GM12878 (cell line): Measurements from ENCODE around the gene CSNK1G1. TPM values are rescaled to one million over a fixed set of nuclear protein-coding genes. Genes with fewer than 3 reads are reported as not detected.

Experiments
- ATAC-seq: fragments of 200-7000 bp; cut with Tn5 transposase; 3 replicates; pipeline ENCODE4 v1.9.1; 2020; ENCODE audit warnings: mild to moderate bottlenecking, moderate library complexity
- BruUV-seq: library from RNA; stranded (reverse); fragments of 400-500 nt; replicated peaks from 2 replicates; lab custom pipeline; 2021; lab: Mats Ljungman, UMichigan
- CTCF ChIA-PET: fragments of 300-600 bp; sonication (Branson Sonifier 250); formaldehyde crosslinking; extraction: SDS; loops from one replicate; lab custom pipeline; 2021; ENCODE audit warnings: inconsistent platforms; lab: Yijun Ruan, JAX
- POLR2A ChIA-PET: fragments of 350-600 bp; formaldehyde crosslinking; extraction: SDS; loops from one replicate; lab custom pipeline; 2021; ENCODE audit warnings: inconsistent platforms; lab: Charles Lee
- RAD21 ChIA-PET: fragments of 300-600 bp; sonication (Branson Sonifier 250); formaldehyde crosslinking; loops from one replicate; lab custom pipeline; 2023; ENCODE audit warnings: antibody characterized with exemption; ENCODE audit not compliant: unreplicated experiment; lab: Charles Lee
- SMC1A ChIA-PET: fragments of 300-600 bp; sonication (Branson Sonifier 250); formaldehyde crosslinking; loops from one replicate; lab custom pipeline; 2023; ENCODE audit not compliant: unreplicated experiment, uncharacterized antibody; lab: Charles Lee
- DNase-seq: peaks from one replicate; pipeline ENCODE4 v3.0.0-alpha.2; 2011; ENCODE audit warnings: low read depth, low spot score
- FAIRE-seq: peaks from 3 replicates; lab custom pipeline; 2011; peaks lifted over from hg19 to GRCh38; lab: Jason Lieb, UNC
- H2AFZ ChIP-seq: 2 replicates; pipeline ENCODE4 v1.6.0; 2011; ENCODE audit warnings: low read depth, low read length, control low read depth; ENCODE audit not compliant: control insufficient read depth
- H3K27ac ChIP-seq: 2 replicates; pipeline ENCODE4 v1.5.1; 2011; ENCODE audit warnings: control low read depth; ENCODE audit not compliant: control insufficient read depth, insufficient read depth
- H3K27me3 ChIP-seq, 2 experiments: replicated peaks in 1 of 2; 2 replicates each; pipeline versions ENCODE4 v1.6.0 to v1.6.1; 2011; ENCODE audit warnings: low read length in 1 of 2; ENCODE audit not compliant: control insufficient read depth in 2 of 2, insufficient read depth in 2 of 2
- H3K36me3 ChIP-seq, 2 experiments: 2 replicates each; pipeline ENCODE4 v1.5.1; 2011; ENCODE audit warnings: low read length in 1 of 2; ENCODE audit not compliant: control insufficient read depth in 2 of 2, insufficient read depth in 2 of 2
- H3K4me1 ChIP-seq: 2 replicates; pipeline ENCODE4 v1.6.1; 2011; ENCODE audit warnings: mild to moderate bottlenecking, low read length, moderate library complexity, mixed read lengths; ENCODE audit not compliant: control insufficient read depth, insufficient read depth
- H3K4me2 ChIP-seq: 2 replicates; pipeline ENCODE4 v1.6.0; 2011; ENCODE audit warnings: control low read depth; ENCODE audit not compliant: control insufficient read depth, insufficient read depth
- H3K4me3 ChIP-seq: fragments of 200-600 bp; sonication (generic); 2 replicates; pipeline ENCODE4 v1.5.1; 2016
- H3K79me2 ChIP-seq: 2 replicates; pipeline ENCODE4 v1.6.0; 2011; ENCODE audit warnings: low read length; ENCODE audit not compliant: control insufficient read depth, insufficient read depth
- H3K9ac ChIP-seq: 2 replicates; pipeline ENCODE4 v1.8.0; 2011; ENCODE audit warnings: low read length, control low read depth, mixed read lengths; ENCODE audit not compliant: control insufficient read depth, insufficient read depth
- H3K9me3 ChIP-seq: replicated peaks from 3 replicates; pipeline ENCODE4 v1.5.1; 2011; ENCODE audit warnings: mild to moderate bottlenecking, low read length; ENCODE audit not compliant: control insufficient read depth, insufficient read depth
- H4K20me1 ChIP-seq: 2 replicates; pipeline ENCODE4 v1.6.0; 2011; ENCODE audit not compliant: control insufficient read depth, insufficient read depth
- BCL11A ChIP-seq: IDR thresholded peaks from 2 replicates; pipeline ENCODE4 v1.6.1; 2011; ENCODE audit warnings: low read depth, low read length
- CREB1 ChIP-seq: IDR thresholded peaks from 2 replicates; pipeline ENCODE4 v1.6.1; 2012; ENCODE audit warnings: low read depth, mild to moderate bottlenecking, inconsistent platforms
- HCFC1 ChIP-seq: fragments of 150-350 bp; IDR thresholded peaks from 2 replicates; pipeline ENCODE4 v1.6.1; 2014; ENCODE audit warnings: low read length
- KAT2A ChIP-seq: conservative IDR thresholded peaks from 2 replicates; pipeline ENCODE4 v1.6.1; 2011; ENCODE audit warnings: low read depth, low read length; ENCODE audit not compliant: control insufficient read depth
- MTA3 ChIP-seq: IDR thresholded peaks from 2 replicates; pipeline ENCODE4 v1.6.1; 2012; ENCODE audit warnings: low read length, inconsistent platforms, borderline replicate concordance
- MXI1 ChIP-seq: fragments of 150-350 bp; IDR thresholded peaks from 2 replicates; pipeline ENCODE4 v1.6.1; 2011; ENCODE audit warnings: low read depth, mild to moderate bottlenecking, inconsistent platforms, low read length, improper control_type of control experiment
- NFYA ChIP-seq: IDR thresholded peaks from 2 replicates; pipeline ENCODE4 v1.6.1; 2011; ENCODE audit warnings: low read depth, mild to moderate bottlenecking, low read length, improper control_type of control experiment, borderline replicate concordance
- RAD51 ChIP-seq: fragments of 450-650 bp; IDR thresholded peaks from 2 replicates; pipeline ENCODE4 v1.6.1; 2016; ENCODE audit warnings: moderate library complexity, mild to moderate bottlenecking, inconsistent platforms
- TCF3 ChIP-seq: IDR thresholded peaks from 2 replicates; pipeline ENCODE4 v1.6.1; 2012; ENCODE audit warnings: low read depth, mild to moderate bottlenecking, low read length, borderline replicate concordance; ENCODE audit not compliant: insufficient read depth
- WGBS: methylation state at CpG from one replicate; pipeline ENCODE4 v1.1.6; 2016; ENCODE audit warnings: low lambda C conversion rate; ENCODE audit not compliant: insufficient replicate concordance, insufficient coverage; ENCODE audit errors: missing lambda C conversion rate; 5-methylcytosine and 5-hydroxymethylcytosine counted together
- in situ Hi-C: fragments of 300-500 bp; cut with MboI; formaldehyde crosslinking; loops from 9 replicates; pipeline ENCODE4 v1.14.3; 2018; ENCODE audit warnings: mixed read lengths
- intact Hi-C: fragments of 100-400 bp; cut with micrococcal nuclease; formaldehyde crosslinking; loops from one replicate; pipeline ENCODE4 v1.14.2; 2022; ENCODE audit not compliant: unreplicated experiment
- polyA plus RNA-seq, 11 experiments: library from polyadenylated mRNA; depleted of rRNA in 4 of 11; unstranded in 6 of 11; stranded (reverse) in 5 of 11; fragments of >200 nt; fragmentation: Nextera tagmentation in 4 of 11; fragmentation: Illumina TruSeq in 1 of 11; extraction: Ambion mirVana in 4 of 11; extraction: Trizol in 1 of 11; gene quantifications; 1 replicate in 1 of 11; 2 replicates in 10 of 11; pipeline versions ENCODE4 v1.2.1 to v1.2.3, GENCODE V29; 2011 to 2016; ENCODE audit warnings: inconsistent platforms in 2 of 11, missing spikeins in 2 of 11, low read depth in 1 of 11
- total RNA-seq, 4 experiments: library from RNA; depleted of rRNA in 3 of 4; stranded (reverse); fragments of >200 nt in 3 of 4; fragmentation: Illumina TruSeq in 1 of 4; extraction: Trizol in 1 of 4; gene quantifications; 2 replicates each; pipeline versions ENCODE4 v1.2.1 to v1.2.3, GENCODE V29; 2013 to 2021
- TF ChIP-seq, protein P1 (sequence below): IDR thresholded peaks from 2 replicates; pipeline ENCODE4 v1.6.1; 2012; ENCODE audit warnings: improper control_type of control experiment, low read depth, low read length; ENCODE audit not compliant: insufficient replicate concordance
- TF ChIP-seq, protein P2 (sequence below): IDR thresholded peaks from 2 replicates; pipeline ENCODE4 v1.6.1; 2012; ENCODE audit warnings: low read depth, low read length, improper control_type of control experiment
- TF ChIP-seq, protein P3 (sequence below): fragments of 450-650 bp; IDR thresholded peaks from 2 replicates; pipeline ENCODE4 v1.6.1; 2017; ENCODE audit warnings: mild to moderate bottlenecking, moderate library complexity

CSNK1G1 gene
- total and polyA plus RNA-seq, 10 of the 15 experiments (the other 5 are each of a cell fraction or from before 2014, with no cell fraction given) = 6.1 to 23.4 (median 15.3) TPM

DNA sequence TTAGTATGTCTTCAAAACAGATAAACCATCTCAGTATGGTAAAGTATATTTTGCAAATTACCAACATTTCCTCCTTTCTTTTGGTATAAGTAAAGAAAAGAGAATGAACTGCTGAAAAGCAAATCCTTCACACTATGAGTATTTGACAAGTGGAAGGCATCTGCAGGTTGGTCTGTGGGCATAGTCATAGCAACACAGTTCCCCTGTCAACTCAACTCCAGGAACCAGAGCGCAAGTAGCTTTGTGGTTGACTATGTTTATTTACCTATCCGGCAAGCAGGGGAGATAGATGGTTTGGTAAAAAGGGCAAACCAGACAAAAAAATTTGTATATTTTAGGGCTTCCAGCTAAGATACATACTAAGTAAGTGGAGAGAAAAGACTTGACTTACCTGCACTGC lies 104.9 kb downstream of the CSNK1G1 start:
- H3K36me3 ChIP-seq = no peaks in the 10 kb centered on the region; a peak in 1 of 4 replicates
- H3K4me3 ChIP-seq = no peak overlapping the region
- H2AFZ ChIP-seq = no peak overlapping the region
- no peaks in the 10 kb centered on the region for H3K79me2 ChIP-seq
- no peaks in the 10 kb centered on the region for H3K9me3 ChIP-seq
- TF ChIP-seq, protein P1, sequence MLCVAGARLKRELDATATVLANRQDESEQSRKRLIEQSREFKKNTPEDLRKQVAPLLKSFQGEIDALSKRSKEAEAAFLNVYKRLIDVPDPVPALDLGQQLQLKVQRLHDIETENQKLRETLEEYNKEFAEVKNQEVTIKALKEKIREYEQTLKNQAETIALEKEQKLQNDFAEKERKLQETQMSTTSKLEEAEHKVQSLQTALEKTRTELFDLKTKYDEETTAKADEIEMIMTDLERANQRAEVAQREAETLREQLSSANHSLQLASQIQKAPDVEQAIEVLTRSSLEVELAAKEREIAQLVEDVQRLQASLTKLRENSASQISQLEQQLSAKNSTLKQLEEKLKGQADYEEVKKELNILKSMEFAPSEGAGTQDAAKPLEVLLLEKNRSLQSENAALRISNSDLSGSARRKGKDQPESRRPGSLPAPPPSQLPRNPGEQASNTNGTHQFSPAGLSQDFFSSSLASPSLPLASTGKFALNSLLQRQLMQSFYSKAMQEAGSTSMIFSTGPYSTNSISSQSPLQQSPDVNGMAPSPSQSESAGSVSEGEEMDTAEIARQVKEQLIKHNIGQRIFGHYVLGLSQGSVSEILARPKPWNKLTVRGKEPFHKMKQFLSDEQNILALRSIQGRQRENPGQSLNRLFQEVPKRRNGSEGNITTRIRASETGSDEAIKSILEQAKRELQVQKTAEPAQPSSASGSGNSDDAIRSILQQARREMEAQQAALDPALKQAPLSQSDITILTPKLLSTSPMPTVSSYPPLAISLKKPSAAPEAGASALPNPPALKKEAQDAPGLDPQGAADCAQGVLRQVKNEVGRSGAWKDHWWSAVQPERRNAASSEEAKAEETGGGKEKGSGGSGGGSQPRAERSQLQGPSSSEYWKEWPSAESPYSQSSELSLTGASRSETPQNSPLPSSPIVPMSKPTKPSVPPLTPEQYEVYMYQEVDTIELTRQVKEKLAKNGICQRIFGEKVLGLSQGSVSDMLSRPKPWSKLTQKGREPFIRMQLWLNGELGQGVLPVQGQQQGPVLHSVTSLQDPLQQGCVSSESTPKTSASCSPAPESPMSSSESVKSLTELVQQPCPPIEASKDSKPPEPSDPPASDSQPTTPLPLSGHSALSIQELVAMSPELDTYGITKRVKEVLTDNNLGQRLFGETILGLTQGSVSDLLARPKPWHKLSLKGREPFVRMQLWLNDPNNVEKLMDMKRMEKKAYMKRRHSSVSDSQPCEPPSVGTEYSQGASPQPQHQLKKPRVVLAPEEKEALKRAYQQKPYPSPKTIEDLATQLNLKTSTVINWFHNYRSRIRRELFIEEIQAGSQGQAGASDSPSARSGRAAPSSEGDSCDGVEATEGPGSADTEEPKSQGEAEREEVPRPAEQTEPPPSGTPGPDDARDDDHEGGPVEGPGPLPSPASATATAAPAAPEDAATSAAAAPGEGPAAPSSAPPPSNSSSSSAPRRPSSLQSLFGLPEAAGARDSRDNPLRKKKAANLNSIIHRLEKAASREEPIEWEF = no peak
- TF ChIP-seq MTA3 (no peak), CREB1 (no peak), TCF3 (no peak), HCFC1 (no peak), MXI1 (no peak), NFYA (no peak), BCL11A (no peak), RAD51 (no peak), KAT2A (no peak)
- TF ChIP-seq, protein P2, sequence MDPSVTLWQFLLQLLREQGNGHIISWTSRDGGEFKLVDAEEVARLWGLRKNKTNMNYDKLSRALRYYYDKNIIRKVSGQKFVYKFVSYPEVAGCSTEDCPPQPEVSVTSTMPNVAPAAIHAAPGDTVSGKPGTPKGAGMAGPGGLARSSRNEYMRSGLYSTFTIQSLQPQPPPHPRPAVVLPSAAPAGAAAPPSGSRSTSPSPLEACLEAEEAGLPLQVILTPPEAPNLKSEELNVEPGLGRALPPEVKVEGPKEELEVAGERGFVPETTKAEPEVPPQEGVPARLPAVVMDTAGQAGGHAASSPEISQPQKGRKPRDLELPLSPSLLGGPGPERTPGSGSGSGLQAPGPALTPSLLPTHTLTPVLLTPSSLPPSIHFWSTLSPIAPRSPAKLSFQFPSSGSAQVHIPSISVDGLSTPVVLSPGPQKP = no peak
- TF ChIP-seq, protein P3, sequence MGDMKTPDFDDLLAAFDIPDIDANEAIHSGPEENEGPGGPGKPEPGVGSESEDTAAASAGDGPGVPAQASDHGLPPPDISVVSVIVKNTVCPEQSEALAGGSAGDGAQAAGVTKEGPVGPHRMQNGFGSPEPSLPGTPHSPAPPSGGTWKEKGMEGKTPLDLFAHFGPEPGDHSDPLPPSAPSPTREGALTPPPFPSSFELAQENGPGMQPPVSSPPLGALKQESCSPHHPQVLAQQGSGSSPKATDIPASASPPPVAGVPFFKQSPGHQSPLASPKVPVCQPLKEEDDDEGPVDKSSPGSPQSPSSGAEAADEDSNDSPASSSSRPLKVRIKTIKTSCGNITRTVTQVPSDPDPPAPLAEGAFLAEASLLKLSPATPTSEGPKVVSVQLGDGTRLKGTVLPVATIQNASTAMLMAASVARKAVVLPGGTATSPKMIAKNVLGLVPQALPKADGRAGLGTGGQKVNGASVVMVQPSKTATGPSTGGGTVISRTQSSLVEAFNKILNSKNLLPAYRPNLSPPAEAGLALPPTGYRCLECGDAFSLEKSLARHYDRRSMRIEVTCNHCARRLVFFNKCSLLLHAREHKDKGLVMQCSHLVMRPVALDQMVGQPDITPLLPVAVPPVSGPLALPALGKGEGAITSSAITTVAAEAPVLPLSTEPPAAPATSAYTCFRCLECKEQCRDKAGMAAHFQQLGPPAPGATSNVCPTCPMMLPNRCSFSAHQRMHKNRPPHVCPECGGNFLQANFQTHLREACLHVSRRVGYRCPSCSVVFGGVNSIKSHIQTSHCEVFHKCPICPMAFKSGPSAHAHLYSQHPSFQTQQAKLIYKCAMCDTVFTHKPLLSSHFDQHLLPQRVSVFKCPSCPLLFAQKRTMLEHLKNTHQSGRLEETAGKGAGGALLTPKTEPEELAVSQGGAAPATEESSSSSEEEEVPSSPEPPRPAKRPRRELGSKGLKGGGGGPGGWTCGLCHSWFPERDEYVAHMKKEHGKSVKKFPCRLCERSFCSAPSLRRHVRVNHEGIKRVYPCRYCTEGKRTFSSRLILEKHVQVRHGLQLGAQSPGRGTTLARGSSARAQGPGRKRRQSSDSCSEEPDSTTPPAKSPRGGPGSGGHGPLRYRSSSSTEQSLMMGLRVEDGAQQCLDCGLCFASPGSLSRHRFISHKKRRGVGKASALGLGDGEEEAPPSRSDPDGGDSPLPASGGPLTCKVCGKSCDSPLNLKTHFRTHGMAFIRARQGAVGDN = no peak
- in situ Hi-C loops (no loop called here), intact Hi-C loops (no loop called here)
- no peak for ATAC-seq
- H3K27ac ChIP-seq = no peak overlapping the region
- no TSS peak for BruUV-seq
- ChIA-PET SMC1A (interaction anchor here (0.8 to 1.4 kb wide), 5 partner anchors 9 to 137 kb away, joined by 3 to 6 read pairs (median 3); no protein-coding TSS in a partner anchor), CTCF (interaction anchor here (1.1 to 1.4 kb wide), 3 partner anchors 17 to 34 kb away, joined by 3 read pairs; no protein-coding TSS in a partner anchor), RAD21 (interaction anchor here (0.8 to 1.2 kb wide), 3 partner anchors 19 to 402 kb away, joined by 3 read pairs; no protein-coding TSS in a partner anchor), POLR2A (no interaction called here)
- H4K20me1 ChIP-seq = no peaks in the 10 kb centered on the region
- WGBS = 100% methylated on average over 2 of the region's 2 CpGs
- peaks cover 22% of the 10 kb centered on the region for H3K4me1 ChIP-seq
- no peak overlapping the region for H3K9ac ChIP-seq
- H3K27me3 ChIP-seq = no peaks in the 10 kb centered on the region
- no peak for DNase-seq
- H3K4me2 ChIP-seq = no peak overlapping the region
- no peak for FAIRE-seq
